HG03432 (cell line): ENCODE data around the gene GPC6.

Experiments
- ATAC-seq: cut with Tn5 transposase; IDR thresholded peaks from one replicate; pipeline ENCODE4 v1.9.1; 2021; ENCODE audit warnings: mild to moderate bottlenecking, moderate library complexity; ENCODE audit not compliant: unreplicated experiment

The GPC6 gene

GRCh38 chr13:94415500-94416237 is 1189.1 kb downstream of the GPC6 start:
- no peak for ATAC-seq

- peak; percentile 40 for ATAC-seq
Measured at GRCh38 chr13:94416454-94417080, 1190.0 kb downstream of the GPC6 start.

- no peak for ATAC-seq
Measured at GRCh38 chr13:94417294-94417693, 1190.7 kb downstream of the GPC6 start.

- ATAC-seq = peak; percentile 71
Measured at GRCh38 chr13:94419304-94419924, 1192.8 kb downstream of the GPC6 start.

GRCh38 chr13:94419925-94420305 is 1193.3 kb downstream of the GPC6 start:
- ATAC-seq = peak; percentile 8

- no peak for ATAC-seq
Measured at GRCh38 chr13:94427313-94427953, 1200.8 kb downstream of the GPC6 start.

- no peak for ATAC-seq
Measured at GRCh38 chr13:94431574-94431973, 1205.0 kb downstream of the GPC6 start.

GRCh38 chr13:94431987-94432386 is 1205.4 kb downstream of the GPC6 start:
- no peak for ATAC-seq

GRCh38 chr13:94433055-94433961 is 1206.7 kb downstream of the GPC6 start:
- ATAC-seq = peak; percentile 86

- peak; percentile 66 for ATAC-seq
Measured at GRCh38 chr13:94435604-94436226, 1209.1 kb downstream of the GPC6 start.

GRCh38 chr13:94444826-94445225 is 1218.2 kb downstream of the GPC6 start:
- no peak for ATAC-seq

GRCh38 chr13:94454334-94454733 is 1227.7 kb downstream of the GPC6 start:
- ATAC-seq = no peak

- ATAC-seq = peak; percentile 44
Measured at GRCh38 chr13:94454906-94455305, 1228.3 kb downstream of the GPC6 start.

- no peak for ATAC-seq
Measured at GRCh38 chr13:94455414-94455813, 1228.8 kb downstream of the GPC6 start.
